ENCODE results near the gene RAB4B. TPM values are rescaled to one million over a fixed set of nuclear protein-coding genes. Genes with fewer than 3 reads are reported as not detected.

Gene RAB4B
- total RNA-seq, 1 experiment from 2014 or later: 9.1 TPM

- H3K4me1 ChIP-seq (ENCODE audit: insufficient read depth, low read length, poor library complexity, severe bottlenecking): no peaks in the 10 kb centered on the region
- CTCF ChIA-PET: no interaction called here
- no peaks in the 10 kb centered on the region for H3K9me3 ChIP-seq (ENCODE audit: low read depth, low read length, poor library complexity, severe bottlenecking)
- H3K36me3 ChIP-seq (ENCODE audit: insufficient read depth, low read length, poor library complexity, severe bottlenecking): peaks cover 2% of the 10 kb centered on the region
- H3K4me3 ChIP-seq (ENCODE audit: low read depth, low read length, poor library complexity, severe bottlenecking): no peak overlapping the region
- H3K27me3 ChIP-seq (replicated peaks; ENCODE audit: insufficient read depth, low read depth, low read length, poor library complexity): no peaks in the 10 kb centered on the region
- TF ChIP-seq CTCF (conservative IDR thresholded peaks at IDR 0.05; ENCODE audit: low read depth, low read length) (no peak), EZH2 (IDR thresholded peaks at IDR 0.05; ENCODE audit: borderline replicate concordance, low read depth, low read length, poor library complexity, severe bottlenecking) (no peak)
- DNase-seq (ENCODE audit: low spot score): no peak
- no TSS peak for BruUV-seq (replicated peaks)
- intact Hi-C loops (cut with micrococcal nuclease; ENCODE audit: unreplicated experiment): no loop called here
- no peak overlapping the region for H3K27ac ChIP-seq (ENCODE audit: low read depth, low read length, poor library complexity, severe bottlenecking)
- POLR2A ChIA-PET (ENCODE audit: low non-redundant PET): no interaction called here
Measured at GRCh38 chr19:40741527-40742390, 36.3 kb upstream of the RAB4B start.

- no peaks in the 10 kb centered on the region for H3K27me3 ChIP-seq (replicated peaks; ENCODE audit: insufficient read depth, low read depth, low read length, poor library complexity)
- no TSS peak for BruUV-seq (replicated peaks)
- no peak overlapping the region for H3K27ac ChIP-seq (ENCODE audit: low read depth, low read length, poor library complexity, severe bottlenecking)
- H3K4me3 ChIP-seq (ENCODE audit: low read depth, low read length, poor library complexity, severe bottlenecking): no peak overlapping the region
- TF ChIP-seq EZH2 (IDR thresholded peaks at IDR 0.05; ENCODE audit: borderline replicate concordance, low read depth, low read length, poor library complexity, severe bottlenecking) (no peak), CTCF (conservative IDR thresholded peaks at IDR 0.05; ENCODE audit: low read depth, low read length) (no peak)
- DNase-seq (ENCODE audit: low spot score): no peak
- H3K9me3 ChIP-seq (ENCODE audit: low read depth, low read length, poor library complexity, severe bottlenecking): no peaks in the 10 kb centered on the region
- CTCF ChIA-PET: no interaction called here
- no peaks in the 10 kb centered on the region for H3K36me3 ChIP-seq (ENCODE audit: insufficient read depth, low read length, poor library complexity, severe bottlenecking)
- POLR2A ChIA-PET (ENCODE audit: low non-redundant PET): no interaction called here
- H3K4me1 ChIP-seq (ENCODE audit: insufficient read depth, low read length, poor library complexity, severe bottlenecking): no peaks in the 10 kb centered on the region
- intact Hi-C loops (cut with micrococcal nuclease; ENCODE audit: unreplicated experiment): no loop called here
Measured at GRCh38 chr19:40742477-40742876, 35.6 kb upstream of the RAB4B start.

- intact Hi-C loops (cut with micrococcal nuclease; ENCODE audit: unreplicated experiment): no loop called here
- no TSS peak for BruUV-seq (replicated peaks)
- H3K4me3 ChIP-seq (ENCODE audit: low read depth, low read length, poor library complexity, severe bottlenecking): no peak overlapping the region
- DNase-seq (ENCODE audit: low spot score): no peak
- no peaks in the 10 kb centered on the region for H3K4me1 ChIP-seq (ENCODE audit: insufficient read depth, low read length, poor library complexity, severe bottlenecking)
- no peaks in the 10 kb centered on the region for H3K9me3 ChIP-seq (ENCODE audit: low read depth, low read length, poor library complexity, severe bottlenecking)
- H3K27ac ChIP-seq (ENCODE audit: low read depth, low read length, poor library complexity, severe bottlenecking): no peak overlapping the region
- no peaks in the 10 kb centered on the region for H3K36me3 ChIP-seq (ENCODE audit: insufficient read depth, low read length, poor library complexity, severe bottlenecking)
- ChIA-PET POLR2A (ENCODE audit: low non-redundant PET) (no interaction called here), CTCF (no interaction called here)
- H3K27me3 ChIP-seq (replicated peaks; ENCODE audit: insufficient read depth, low read depth, low read length, poor library complexity): no peaks in the 10 kb centered on the region
- TF ChIP-seq CTCF (conservative IDR thresholded peaks at IDR 0.05; ENCODE audit: low read depth, low read length) (no peak), EZH2 (IDR thresholded peaks at IDR 0.05; ENCODE audit: borderline replicate concordance, low read depth, low read length, poor library complexity, severe bottlenecking) (no peak)
Measured at GRCh38 chr19:40742886-40743285, 35.2 kb upstream of the RAB4B start.
